H1 (cell line): Measurements from ENCODE around the gene PPP4R3A. TPM values are rescaled to one million over a fixed set of nuclear protein-coding genes. Genes with fewer than 3 reads are reported as not detected.

ENCODE experiments used
- CTCF ChIA-PET: fragments of 300-600 bp; sonication (Branson Sonifier 250); formaldehyde crosslinking; loops from one replicate; lab custom pipeline; 2021; ENCODE audit not compliant: partially characterized antibody; lab: Charles Lee
- POLR2A ChIA-PET: fragments of 300-600 bp; sonication (Branson Sonifier 250); formaldehyde crosslinking; loops from one replicate; lab custom pipeline; 2021; ENCODE audit warnings: inconsistent platforms; ENCODE audit not compliant: partially characterized antibody; lab: Charles Lee
- DNase-seq, 2 experiments: peaks; one replicate each; pipeline versions ENCODE4 v3.0.0 to v3.0.0-alpha.2; 2010 to 2022; ENCODE audit warnings: low spot score in 2 of 2, low read depth in 1 of 2, mixed read lengths in 1 of 2
- FAIRE-seq: peaks from 2 replicates; lab custom pipeline; 2011; peaks lifted over from hg19 to GRCh38; lab: Jason Lieb, UNC
- H2AFZ ChIP-seq: 2 replicates; pipeline ENCODE4 v1.8.1; 2012; ENCODE audit warnings: low read length, inconsistent platforms
- H2AK5ac ChIP-seq: 2 replicates; pipeline ENCODE4 v1.6.1; 2013; ENCODE audit warnings: low read depth, low read length
- H2BK120ac ChIP-seq: replicated peaks from 2 replicates; pipeline ENCODE3; 2013; ENCODE audit warnings: low read depth, low read length, inconsistent platforms
- H2BK12ac ChIP-seq: 2 replicates; pipeline ENCODE4 v1.6.1; 2013; ENCODE audit warnings: low read depth, low read length
- H2BK15ac ChIP-seq: 2 replicates; pipeline ENCODE4 v1.6.1; 2013; ENCODE audit warnings: low read length
- H2BK20ac ChIP-seq: 2 replicates; pipeline ENCODE4 v1.6.1; 2013; ENCODE audit warnings: low read length
- H2BK5ac ChIP-seq: 2 replicates; pipeline ENCODE4 v1.6.1; 2013; ENCODE audit warnings: low read depth, low read length
- H3K14ac ChIP-seq: 2 replicates; pipeline ENCODE4 v1.6.1; 2013; ENCODE audit warnings: inconsistent platforms; ENCODE audit not compliant: insufficient read length
- H3K18ac ChIP-seq: 2 replicates; pipeline ENCODE4 v1.6.1; 2013; ENCODE audit warnings: low read length; ENCODE audit errors: extremely low read depth
- H3K23ac ChIP-seq: 2 replicates; pipeline ENCODE4 v1.6.1; 2013; ENCODE audit warnings: inconsistent platforms; ENCODE audit not compliant: insufficient read length
- H3K23me2 ChIP-seq: 2 replicates; pipeline ENCODE4 v1.6.1; 2013; ENCODE audit warnings: low read depth, low read length
- H3K27ac ChIP-seq: 2 replicates; pipeline ENCODE4 v1.6.1; 2011; ENCODE audit warnings: low read depth, low read length, inconsistent platforms
- H3K27me3 ChIP-seq, 4 experiments: replicated peaks in 1 of 4; 1 replicate in 1 of 4; 2 replicates in 3 of 4; pipeline versions ENCODE4 v1.6.1 to v1.8.1; 2011 to 2013; ENCODE audit warnings: low read length in 3 of 4, mild to moderate bottlenecking in 3 of 4, inconsistent platforms in 2 of 4, mixed read lengths in 2 of 4, moderate library complexity in 1 of 4; ENCODE audit not compliant: control insufficient read depth in 3 of 4, insufficient read depth in 3 of 4; ENCODE audit errors: extremely low read depth in 1 of 4
- H3K36me3 ChIP-seq, 4 experiments: 2 replicates each; pipeline versions ENCODE4 v1.6.1 to v1.8.1; 2011 to 2013; ENCODE audit warnings: mild to moderate bottlenecking in 4 of 4, low read length in 3 of 4, moderate library complexity in 2 of 4, control low read depth in 1 of 4, inconsistent platforms in 1 of 4; ENCODE audit not compliant: insufficient read depth in 4 of 4, control insufficient read depth in 2 of 4
- H3K4ac ChIP-seq: replicated peaks from 2 replicates; pipeline ENCODE3; 2013; ENCODE audit warnings: low read length, low read depth, mixed read lengths, inconsistent platforms; ENCODE audit not compliant: insufficient read length
- H3K4me1 ChIP-seq, 4 experiments: replicated peaks in 1 of 4; 1 replicate in 1 of 4; 2 replicates in 3 of 4; pipeline versions ENCODE4 v1.6.1 to v1.8.1; 2011 to 2013; ENCODE audit warnings: low read length in 3 of 4, inconsistent platforms in 2 of 4, mixed read lengths in 1 of 4; ENCODE audit not compliant: insufficient read depth in 4 of 4, control insufficient read depth in 3 of 4
- H3K4me2 ChIP-seq, 2 experiments: 2 replicates each; pipeline versions ENCODE4 v1.6.1 to v1.8.1; 2011 to 2013; ENCODE audit warnings: low read depth in 2 of 2, low read length in 2 of 2, control low read depth in 1 of 2, inconsistent platforms in 1 of 2, mild to moderate bottlenecking in 1 of 2; ENCODE audit not compliant: insufficient read depth in 1 of 2
- H3K4me3 ChIP-seq, 4 experiments: fragments of 200-600, 300-600 bp in 1 of 4; sonication (generic), shearing (Covaris generic), sonication (Bioruptor Twin) in 1 of 4; 2 replicates each; pipeline versions ENCODE4 v1.5.1 to v1.8.1; 2011 to 2016; ENCODE audit warnings: low read length in 4 of 4, low read depth in 3 of 4, control low read depth in 2 of 4, inconsistent platforms in 2 of 4, mild to moderate bottlenecking in 2 of 4, mixed read lengths in 1 of 4, moderate library complexity in 1 of 4; ENCODE audit not compliant: insufficient read depth in 2 of 4; ENCODE audit errors: extremely low read depth in 1 of 4
- H3K56ac ChIP-seq: replicated peaks from 2 replicates; pipeline ENCODE3; 2013; ENCODE audit warnings: low read depth, mild to moderate bottlenecking, mixed read lengths, low read length, inconsistent platforms; ENCODE audit not compliant: insufficient read length
- H3K79me1 ChIP-seq: 2 replicates; pipeline ENCODE4 v1.6.1; 2013; ENCODE audit warnings: low read depth, low read length, control low read depth
- H3K79me2 ChIP-seq, 2 experiments: 2 replicates each; pipeline versions ENCODE4 v1.6.1 to v1.8.1; 2012 to 2013; ENCODE audit warnings: low read length in 2 of 2, mild to moderate bottlenecking in 2 of 2, inconsistent platforms in 1 of 2; ENCODE audit not compliant: insufficient read depth in 2 of 2, control insufficient read depth in 1 of 2
- H3K9ac ChIP-seq, 4 experiments: replicated peaks in 1 of 4; 1 replicate in 1 of 4; 2 replicates in 3 of 4; pipeline versions ENCODE4 v1.6.1 to v1.8.1; 2011 to 2013; ENCODE audit warnings: low read depth in 3 of 4, low read length in 3 of 4, control low read depth in 2 of 4, mild to moderate bottlenecking in 2 of 4, moderate library complexity in 2 of 4, inconsistent platforms in 1 of 4; ENCODE audit errors: extremely low read depth in 1 of 4
- H3K9me3 ChIP-seq, 2 experiments: 2 replicates each; pipeline versions ENCODE4 v1.6.1 to v1.8.1; 2012 to 2013; ENCODE audit warnings: mild to moderate bottlenecking in 2 of 2, moderate library complexity in 2 of 2, control low read depth in 1 of 2, inconsistent platforms in 1 of 2, low read depth in 1 of 2, low read length in 1 of 2, mixed read lengths in 1 of 2; ENCODE audit not compliant: insufficient read depth in 2 of 2
- H4K20me1 ChIP-seq, 2 experiments: replicated peaks in 1 of 2; 2 replicates each; pipeline versions ENCODE3 to v1.8.1; 2011 to 2013; ENCODE audit warnings: inconsistent platforms in 2 of 2, low read length in 2 of 2, mild to moderate bottlenecking in 1 of 2; ENCODE audit not compliant: insufficient read depth in 2 of 2, control insufficient read depth in 1 of 2
- H4K5ac ChIP-seq: 2 replicates; pipeline ENCODE4 v1.6.1; 2013; ENCODE audit warnings: low read length, low read depth, mixed read lengths, inconsistent platforms; ENCODE audit not compliant: insufficient read length
- H4K8ac ChIP-seq: 2 replicates; pipeline ENCODE4 v1.8.0; 2013; ENCODE audit warnings: mild to moderate bottlenecking, moderate library complexity, low read length, inconsistent platforms; ENCODE audit not compliant: insufficient read depth; ENCODE audit errors: extremely low read depth
- H4K91ac ChIP-seq: replicated peaks from 2 replicates; pipeline ENCODE3; 2013; ENCODE audit warnings: low read length, mixed read lengths, inconsistent platforms; ENCODE audit not compliant: insufficient read length
- CBX8 ChIP-seq: fragments of 300-800, 300-1000 bp; sonication (generic); IDR thresholded peaks from 2 replicates; pipeline ENCODE4 v1.7.1; 2016; ENCODE audit warnings: low read depth, low read length, borderline replicate concordance
- CHD1 ChIP-seq: IDR thresholded peaks from 2 replicates; pipeline ENCODE4 v1.6.1; 2012; ENCODE audit warnings: low read depth, low read length, improper control_type of control experiment
- CHD2 ChIP-seq: IDR thresholded peaks from 2 replicates; pipeline ENCODE4 v1.6.1; 2012; ENCODE audit warnings: low read length, improper control_type of control experiment
- EP300 ChIP-seq, 2 experiments: IDR thresholded peaks; 1 replicate in 1 of 2; 2 replicates in 1 of 2; pipeline ENCODE4 v1.6.1; 2011 to 2012; ENCODE audit warnings: low read depth in 2 of 2, low read length in 2 of 2, mild to moderate bottlenecking in 2 of 2, borderline replicate concordance in 1 of 2, inconsistent platforms in 1 of 2, moderate library complexity in 1 of 2
- EZH2 ChIP-seq: fragments of 200-600 bp; sonication (generic); IDR thresholded peaks from 2 replicates; pipeline ENCODE4 v1.7.1; 2012; ENCODE audit warnings: low read depth, mild to moderate bottlenecking, moderate library complexity, low read length, inconsistent platforms; ENCODE audit not compliant: severe bottlenecking
- FOSL1 ChIP-seq: IDR thresholded peaks from 2 replicates; pipeline ENCODE4 v1.6.1; 2011; ENCODE audit warnings: mild to moderate bottlenecking, low read depth, low read length, moderate library complexity; ENCODE audit not compliant: insufficient read depth
- KDM5A ChIP-seq: fragments of 200-600 bp; IDR thresholded peaks from 2 replicates; pipeline ENCODE4 v1.7.1; 2012; ENCODE audit warnings: mild to moderate bottlenecking, low read length, inconsistent platforms, mixed read lengths
- RAD21 ChIP-seq, 2 experiments: IDR thresholded peaks in 1 of 2; conservative IDR thresholded peaks in 1 of 2; 2 replicates each; pipeline ENCODE4 v1.6.1; 2011; ENCODE audit warnings: low read depth in 2 of 2, low read length in 2 of 2, improper control_type of control experiment in 1 of 2, inconsistent platforms in 1 of 2, mild to moderate bottlenecking in 1 of 2, moderate library complexity in 1 of 2
- RBBP5 ChIP-seq: IDR thresholded peaks from 2 replicates; pipeline ENCODE4 v1.7.1; 2012; ENCODE audit warnings: low read depth, mild to moderate bottlenecking, inconsistent platforms, low read length, moderate library complexity, borderline replicate concordance
- SIN3A ChIP-seq, 2 experiments: IDR thresholded peaks in 1 of 2; conservative IDR thresholded peaks in 1 of 2; 2 replicates each; pipeline ENCODE4 v1.6.1; 2011 to 2012; ENCODE audit warnings: low read length in 2 of 2, improper control_type of control experiment in 1 of 2, low read depth in 1 of 2, mild to moderate bottlenecking in 1 of 2
- SUZ12 ChIP-seq: fragments of 200-600 bp; sonication (generic); IDR thresholded peaks from 2 replicates; pipeline ENCODE4 v1.6.1; 2012; ENCODE audit warnings: mild to moderate bottlenecking, inconsistent platforms, low read length, moderate library complexity, mixed read lengths
- TAF1 ChIP-seq: IDR thresholded peaks from 2 replicates; pipeline ENCODE4 v1.6.1; 2011; ENCODE audit warnings: mild to moderate bottlenecking, low read depth, low read length
- WGBS, 2 experiments: shearing (Covaris generic) in 1 of 2; methylation state at CpG; one replicate each; pipeline versions ENCODE4 v1.1.6 to v1.1.7; 2013 to 2015; ENCODE audit warnings: low lambda C conversion rate in 2 of 2, mixed read lengths in 2 of 2, inconsistent platforms in 1 of 2, low coverage in 1 of 2, missing lambda C conversion rate in 1 of 2; ENCODE audit not compliant: insufficient replicate concordance in 2 of 2, insufficient coverage in 1 of 2, insufficient read length in 1 of 2; ENCODE audit errors: extremely low coverage in 1 of 2, missing lambda C conversion rate in 1 of 2; 5-methylcytosine and 5-hydroxymethylcytosine counted together
- polyA plus RNA-seq, 7 experiments: library from polyadenylated mRNA; depleted of rRNA in 3 of 7; stranded (reverse) in 5 of 7; unstranded in 2 of 7; fragments of >200 nt in 5 of 7; fragments of 200-250 nt in 2 of 7; gene quantifications; 1 replicate in 5 of 7; 2 replicates in 1 of 7; 4 replicates in 1 of 7; pipeline versions ENCODE4 v1.2.1 to v1.2.3, GENCODE V29; 2011 to 2013; ENCODE audit warnings: missing spikeins in 2 of 7, mixed read lengths in 2 of 7
- total RNA-seq: library from RNA; stranded (reverse); fragmentation: NEBNext Ultra II Directional; extraction: Animal tissue kit (Norgen Biotek cat#: 25700); gene quantifications from 2 replicates; pipeline ENCODE4 v1.2.1, GENCODE V29; 2021

PPP4R3A gene
- total and polyA plus RNA-seq, 2 of the 8 experiments (the other 6 are each of a cell fraction or from before 2014, with no cell fraction given), result 31.7 to 122 TPM

DNA sequence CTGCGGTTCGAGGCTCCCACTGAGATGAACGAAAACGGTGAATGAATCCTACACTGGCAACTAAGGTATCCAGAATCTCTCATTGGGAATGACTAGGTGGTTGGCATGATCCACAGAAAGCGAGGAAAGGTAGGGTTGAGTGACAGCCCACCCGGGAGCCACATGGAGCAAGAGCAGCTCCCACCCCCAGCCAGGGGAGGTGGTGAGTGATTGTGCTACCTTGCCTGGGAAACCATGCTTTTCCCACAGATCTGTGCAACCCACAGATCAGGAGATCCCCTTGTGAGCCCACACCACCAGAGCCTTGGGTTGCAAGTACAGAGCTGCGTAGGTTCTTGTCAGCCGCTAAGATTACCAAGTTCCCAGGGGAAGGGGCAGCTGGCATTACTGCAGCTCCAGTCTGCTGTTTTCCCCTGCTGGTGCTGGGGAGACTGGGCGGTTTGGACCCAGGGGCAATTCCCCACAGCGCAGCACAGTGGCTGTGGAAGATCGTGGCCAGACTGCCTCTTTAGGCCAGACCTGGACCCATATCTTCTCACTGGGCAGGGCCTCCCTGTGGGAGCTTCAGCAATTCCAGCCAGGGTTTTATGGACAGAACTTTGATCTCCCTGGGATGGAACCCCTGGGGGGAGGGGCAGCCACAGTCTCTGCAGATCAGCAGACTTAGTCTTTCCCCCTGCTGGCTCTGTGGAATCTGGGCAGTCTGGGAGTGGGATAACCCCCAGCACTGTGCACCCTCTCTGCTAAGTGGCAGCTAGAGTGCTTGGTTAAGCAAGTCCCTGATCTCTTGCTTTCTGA lies 44.6 kb upstream of the PPP4R3A start:
- no peaks in the 10 kb centered on the region for H4K20me1 ChIP-seq
- no peak overlapping the region for H3K4me2 ChIP-seq
- H2AK5ac ChIP-seq, result no peak overlapping the region
- 92% methylated on average over 11 of the region's 11 CpGs; no CpG with 5 or more reads in 1 of the 2 experiments for WGBS, 2 experiments
- no peak overlapping the region for H3K4me3 ChIP-seq
- H3K27ac ChIP-seq, result no peak overlapping the region
- H4K8ac ChIP-seq, result no peak overlapping the region
- no peak overlapping the region for H2BK12ac ChIP-seq
- no peak overlapping the region for H3K23ac ChIP-seq
- no peak overlapping the region for H4K5ac ChIP-seq
- H3K9ac ChIP-seq, result no peak overlapping the region
- H2BK20ac ChIP-seq, result no peak overlapping the region
- H2BK5ac ChIP-seq, result no peak overlapping the region
- no peak overlapping the region for H3K4ac ChIP-seq
- no peak overlapping the region for H3K14ac ChIP-seq
- H2BK15ac ChIP-seq, result no peak overlapping the region
- no peak overlapping the region for H2BK120ac ChIP-seq
- H3K79me1 ChIP-seq, result no peaks in the 10 kb centered on the region
- DNase-seq, result no peak
- no peaks in the 10 kb centered on the region for H3K36me3 ChIP-seq
- H4K91ac ChIP-seq, result no peak overlapping the region
- ChIA-PET POLR2A (no interaction called here), CTCF (interaction anchor here (1.9 kb wide), 1 partner anchor 18 kb away, joined by 4 read pairs; no protein-coding TSS in a partner anchor)
- H3K79me2 ChIP-seq, result no peaks in the 10 kb centered on the region
- H3K56ac ChIP-seq, result no peak overlapping the region
- no peaks in the 10 kb centered on the region for H3K4me1 ChIP-seq
- peaks cover 0 to 1% (median 0%) of the 10 kb centered on the region in 4 experiments; a peak in 1 of 7 replicates for H3K27me3 ChIP-seq
- H2AFZ ChIP-seq, result no peak overlapping the region
- peaks cover 2 to 3% of the 10 kb centered on the region in 2 experiments; a peak in 1 of 4 replicates for H3K9me3 ChIP-seq
- H3K18ac ChIP-seq, result no peak overlapping the region
- no peak for FAIRE-seq
- H3K23me2 ChIP-seq, result no peaks in the 10 kb centered on the region
- no peak for TF ChIP-seq EP300 (IDR thresholded peaks at IDR 0.05; ENCODE audit: borderline replicate concordance in 1 of 2, low read depth in 2 of 2, low read length in 2 of 2)
- TF ChIP-seq RAD21 (IDR thresholded peaks at IDR 0.05 in 1 of 2, conservative IDR thresholded peaks at IDR 0.05 in 1 of 2; ENCODE audit: low read depth in 2 of 2, low read length in 2 of 2), result no peak
- no peak for TF ChIP-seq SIN3A (conservative IDR thresholded peaks at IDR 0.05 in 1 of 2, IDR thresholded peaks at IDR 0.05 in 1 of 2; ENCODE audit: low read depth in 1 of 2, low read length in 2 of 2)
- no peak for TF ChIP-seq TAF1
- TF ChIP-seq CHD2, result no peak
- no peak for TF ChIP-seq SUZ12
- no peak for TF ChIP-seq CBX8
- TF ChIP-seq CHD1, result no peak
- TF ChIP-seq RBBP5, result no peak
- no peak for TF ChIP-seq KDM5A
- TF ChIP-seq FOSL1, result no peak
- TF ChIP-seq EZH2, result no peak
